ENCODE results near the gene SLC12A7. TPM values are rescaled to one million over a fixed set of nuclear protein-coding genes. Genes with fewer than 3 reads are reported as not detected.
"Not testable (repeated sequence)": the region's sequence is repeated elsewhere in the genome, so short reads cannot be mapped to it uniquely, and the experiment has no call there.

Gene SLC12A7
- total RNA-seq, 1 experiment from 2014 or later = 6.3 TPM

DNA sequence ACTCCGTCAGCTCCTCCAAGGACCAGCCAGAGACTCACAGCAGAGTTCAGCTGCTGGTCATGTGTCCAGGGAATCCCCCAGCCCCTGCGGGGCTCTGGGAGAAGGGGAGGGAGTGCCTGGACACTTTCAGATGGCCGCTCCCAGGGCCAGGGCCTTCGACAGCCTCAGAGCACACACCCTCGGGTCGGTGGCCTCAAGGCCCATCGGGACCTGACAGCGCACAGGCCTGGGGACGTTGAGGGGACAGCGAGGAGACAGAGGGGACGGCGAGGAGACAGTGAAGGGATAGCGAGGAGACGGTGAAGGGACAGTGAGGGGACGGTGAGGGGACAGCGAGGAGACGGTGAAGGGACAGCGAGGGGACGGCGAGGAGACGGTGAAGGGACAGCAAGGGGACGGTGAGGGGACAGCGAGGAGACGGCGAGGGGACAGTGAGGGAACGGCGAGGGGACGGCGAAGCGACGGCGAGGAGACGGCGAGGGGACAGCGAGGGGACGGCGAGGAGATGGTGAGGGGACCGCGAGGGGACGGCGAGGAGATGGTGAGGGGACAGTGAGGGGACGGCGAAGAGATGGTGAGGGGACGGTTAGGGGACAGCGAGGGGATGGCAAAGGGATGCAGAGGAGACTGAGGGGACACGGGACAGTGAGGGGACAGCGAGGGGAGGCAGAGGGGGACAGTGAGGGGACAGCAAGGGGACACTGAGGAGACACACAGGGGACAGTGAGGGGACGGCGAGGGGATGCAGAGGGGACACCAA is 47.3 kb downstream of the SLC12A7 start:
- no peak overlapping the region for H3K27ac Mint-ChIP-seq (ENCODE audit: low read depth, unreplicated experiment)
- no peaks in the 10 kb centered on the region for H3K4me1 Mint-ChIP-seq (ENCODE audit: insufficient read depth, unreplicated experiment)
- ChIA-PET CTCF (no interaction called here), POLR2A (no interaction called here)
- TF ChIP-seq, protein P1, sequence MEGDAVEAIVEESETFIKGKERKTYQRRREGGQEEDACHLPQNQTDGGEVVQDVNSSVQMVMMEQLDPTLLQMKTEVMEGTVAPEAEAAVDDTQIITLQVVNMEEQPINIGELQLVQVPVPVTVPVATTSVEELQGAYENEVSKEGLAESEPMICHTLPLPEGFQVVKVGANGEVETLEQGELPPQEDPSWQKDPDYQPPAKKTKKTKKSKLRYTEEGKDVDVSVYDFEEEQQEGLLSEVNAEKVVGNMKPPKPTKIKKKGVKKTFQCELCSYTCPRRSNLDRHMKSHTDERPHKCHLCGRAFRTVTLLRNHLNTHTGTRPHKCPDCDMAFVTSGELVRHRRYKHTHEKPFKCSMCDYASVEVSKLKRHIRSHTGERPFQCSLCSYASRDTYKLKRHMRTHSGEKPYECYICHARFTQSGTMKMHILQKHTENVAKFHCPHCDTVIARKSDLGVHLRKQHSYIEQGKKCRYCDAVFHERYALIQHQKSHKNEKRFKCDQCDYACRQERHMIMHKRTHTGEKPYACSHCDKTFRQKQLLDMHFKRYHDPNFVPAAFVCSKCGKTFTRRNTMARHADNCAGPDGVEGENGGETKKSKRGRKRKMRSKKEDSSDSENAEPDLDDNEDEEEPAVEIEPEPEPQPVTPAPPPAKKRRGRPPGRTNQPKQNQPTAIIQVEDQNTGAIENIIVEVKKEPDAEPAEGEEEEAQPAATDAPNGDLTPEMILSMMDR (IDR thresholded peaks at IDR 0.05; ENCODE audit: unreplicated experiment) = no peak
- DNase-seq (ENCODE audit: unreplicated experiment) = no peak
- no TSS peak for BruUV-seq (replicated peaks)
- no peaks in the 10 kb centered on the region for H3K36me3 Mint-ChIP-seq (ENCODE audit: insufficient read depth, unreplicated experiment)
- no peaks in the 10 kb centered on the region for H3K9me3 Mint-ChIP-seq (ENCODE audit: unreplicated experiment)
- H3K4me3 Mint-ChIP-seq (ENCODE audit: unreplicated experiment) = no peak overlapping the region
- intact Hi-C loops (cut with micrococcal nuclease) = no loop called here
- no peaks in the 10 kb centered on the region for H3K27me3 Mint-ChIP-seq (ENCODE audit: insufficient read depth, unreplicated experiment)

DNA sequence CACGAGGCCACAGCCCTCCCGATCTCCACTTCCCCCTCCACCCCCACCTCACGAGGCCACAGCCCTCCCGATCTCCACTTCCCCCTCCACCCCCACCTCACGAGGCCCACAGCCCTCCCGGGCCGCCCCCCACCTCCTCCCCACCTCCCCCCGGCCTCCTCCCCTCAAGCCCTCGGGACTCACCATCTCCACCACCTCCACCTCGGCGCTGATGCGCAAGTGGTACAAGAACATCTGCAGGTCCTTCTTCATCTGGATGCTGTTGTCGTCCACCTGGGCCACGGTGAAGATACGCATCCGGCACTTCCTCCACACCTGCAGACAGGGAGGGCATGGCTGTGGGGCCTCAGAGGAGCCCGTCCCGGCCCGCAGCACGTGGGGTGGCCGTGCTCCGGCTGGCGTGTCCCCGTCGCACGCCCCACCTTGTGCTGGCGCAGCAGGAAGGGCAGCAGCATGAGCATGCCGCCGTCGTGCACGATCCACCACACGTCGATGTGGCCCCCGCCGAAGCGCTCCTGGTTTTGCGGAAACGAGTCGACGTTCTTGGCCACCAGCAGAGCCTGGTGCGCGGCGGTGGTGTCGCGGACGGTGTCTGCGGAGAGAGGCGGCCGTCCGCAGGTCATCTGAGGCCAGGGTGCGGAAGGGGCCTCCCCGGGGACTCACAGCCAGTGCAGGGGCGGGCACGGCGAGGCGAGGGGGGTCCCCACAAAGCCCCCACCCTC is 48.0 kb downstream of the SLC12A7 start:
- intact Hi-C loops (cut with micrococcal nuclease) = no loop called here
- no TSS peak for BruUV-seq (replicated peaks)
- Mint-ChIP-seq H3K4me1 (ENCODE audit: insufficient read depth, unreplicated experiment) (no peaks in the 10 kb centered on the region), H3K27ac (ENCODE audit: low read depth, unreplicated experiment) (no peak overlapping the region), H3K4me3 (ENCODE audit: unreplicated experiment) (no peak overlapping the region), H3K36me3 (ENCODE audit: insufficient read depth, unreplicated experiment) (no peaks in the 10 kb centered on the region), H3K27me3 (ENCODE audit: insufficient read depth, unreplicated experiment) (no peaks in the 10 kb centered on the region), H3K9me3 (ENCODE audit: unreplicated experiment) (no peaks in the 10 kb centered on the region)
- CTCF ChIA-PET = no interaction called here
- no peak for DNase-seq (ENCODE audit: unreplicated experiment)
- POLR2A ChIA-PET = no interaction called here
- TF ChIP-seq, protein P1 (IDR thresholded peaks at IDR 0.05; ENCODE audit: unreplicated experiment) = no peak

DNA sequence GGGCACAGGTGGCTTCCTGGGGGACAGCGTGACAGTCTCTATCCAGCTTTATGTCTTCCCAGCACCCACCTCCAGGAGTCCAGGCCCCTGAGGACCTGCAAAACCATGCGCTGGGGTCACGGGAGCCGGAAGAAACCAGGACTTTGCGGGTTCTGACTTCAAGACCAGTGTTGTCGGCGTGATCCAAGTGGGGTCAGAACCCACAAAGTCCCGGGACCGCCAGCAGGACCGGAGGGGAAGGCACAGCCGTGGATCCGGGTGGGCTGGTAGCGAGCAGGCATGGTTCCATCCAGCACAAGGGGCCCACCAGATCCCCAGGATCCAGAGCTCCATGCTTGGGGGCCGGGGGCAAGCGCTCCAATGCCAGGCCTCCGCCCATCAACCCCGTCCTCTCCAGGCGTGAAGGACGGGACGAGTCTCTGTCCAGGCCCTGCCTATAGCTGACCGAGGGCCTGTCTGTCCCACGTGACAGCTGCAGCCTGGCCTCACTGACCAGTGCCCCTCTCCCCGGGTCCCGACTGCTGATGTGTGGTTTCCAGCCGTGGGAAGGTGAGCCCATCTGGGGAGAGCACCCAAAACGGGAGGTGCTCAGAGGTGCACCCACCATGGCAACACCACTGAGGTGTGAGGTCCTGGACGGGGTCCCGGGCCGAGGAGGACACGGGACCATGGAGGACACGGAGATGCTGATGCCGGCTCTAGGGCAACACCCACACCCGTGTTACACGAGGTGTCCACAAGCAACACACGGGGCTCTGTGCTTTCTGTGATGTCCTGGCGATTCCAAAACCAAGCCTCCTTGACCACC is 48.9 kb downstream of the SLC12A7 start:
- TF ChIP-seq, protein P1 (IDR thresholded peaks at IDR 0.05; ENCODE audit: unreplicated experiment) = no peak
- DNase-seq (ENCODE audit: unreplicated experiment) = no peak
- Mint-ChIP-seq H3K27me3 (ENCODE audit: insufficient read depth, unreplicated experiment) (no peaks in the 10 kb centered on the region), H3K27ac (ENCODE audit: low read depth, unreplicated experiment) (no peak overlapping the region), H3K9me3 (ENCODE audit: unreplicated experiment) (no peaks in the 10 kb centered on the region), H3K4me1 (ENCODE audit: insufficient read depth, unreplicated experiment) (no peaks in the 10 kb centered on the region), H3K4me3 (ENCODE audit: unreplicated experiment) (no peak overlapping the region), H3K36me3 (ENCODE audit: insufficient read depth, unreplicated experiment) (no peaks in the 10 kb centered on the region)
- BruUV-seq (replicated peaks) = no TSS peak
- intact Hi-C loops (cut with micrococcal nuclease) = no loop called here
- POLR2A ChIA-PET = interaction anchor here (0.7 kb wide), 1 partner anchor 168 kb away, joined by 3 read pairs; no protein-coding TSS in a partner anchor
- CTCF ChIA-PET = no interaction called here

DNA sequence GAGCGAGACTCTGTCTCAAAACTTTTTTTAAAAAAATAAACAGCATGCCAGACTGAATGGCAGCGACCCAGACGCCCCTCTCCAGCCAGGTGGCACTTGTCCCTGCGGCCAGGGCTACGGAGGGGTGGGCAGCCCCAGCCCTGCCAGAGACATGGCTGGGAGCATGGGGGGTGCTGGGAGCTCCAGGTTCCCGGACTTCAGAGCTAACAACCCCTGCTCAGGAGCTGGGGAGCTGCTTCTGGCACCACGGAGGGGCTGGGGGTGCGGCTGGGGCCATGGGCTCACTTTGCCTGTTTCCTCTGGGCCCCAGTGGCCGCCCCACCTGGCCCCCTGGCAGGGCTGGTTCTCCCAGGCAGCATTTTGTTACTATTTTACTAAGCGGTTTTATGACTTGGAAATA is 49.9 kb downstream of the SLC12A7 start:
- H3K4me3 Mint-ChIP-seq (ENCODE audit: unreplicated experiment) = no peak overlapping the region
- no peaks in the 10 kb centered on the region for H3K9me3 Mint-ChIP-seq (ENCODE audit: unreplicated experiment)
- TF ChIP-seq, protein P1 (IDR thresholded peaks at IDR 0.05; ENCODE audit: unreplicated experiment) = no peak
- no peak overlapping the region for H3K27ac Mint-ChIP-seq (ENCODE audit: low read depth, unreplicated experiment)
- H3K36me3 Mint-ChIP-seq (ENCODE audit: insufficient read depth, unreplicated experiment) = no peaks in the 10 kb centered on the region
- intact Hi-C loops (cut with micrococcal nuclease) = no loop called here
- BruUV-seq (replicated peaks) = no TSS peak
- H3K4me1 Mint-ChIP-seq (ENCODE audit: insufficient read depth, unreplicated experiment) = no peaks in the 10 kb centered on the region
- H3K27me3 Mint-ChIP-seq (ENCODE audit: insufficient read depth, unreplicated experiment) = no peaks in the 10 kb centered on the region
- DNase-seq (ENCODE audit: unreplicated experiment) = no peak
- ChIA-PET POLR2A (no interaction called here), CTCF (no interaction called here)

DNA sequence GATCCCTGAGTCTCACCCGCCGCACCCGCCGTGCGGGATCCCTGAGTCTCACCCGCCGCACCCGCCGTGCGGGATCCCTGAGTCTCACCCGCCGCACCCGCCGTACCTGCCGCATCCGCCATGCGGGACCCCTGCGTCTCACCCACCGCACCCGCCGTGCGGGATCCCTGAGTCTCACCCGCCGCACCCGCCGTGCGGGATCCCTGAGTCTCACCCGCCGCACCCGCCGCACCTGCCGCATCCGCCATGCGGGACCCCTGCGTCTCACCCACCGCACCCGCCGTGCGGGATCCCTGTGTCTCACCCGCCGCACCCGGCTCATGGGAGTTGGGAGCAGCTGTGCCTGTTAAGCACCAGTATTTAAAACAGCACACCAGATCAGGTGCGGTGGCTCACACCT is 50.6 kb downstream of the SLC12A7 start:
- DNase-seq (ENCODE audit: unreplicated experiment); intact Hi-C loops (cut with micrococcal nuclease); H3K9me3 Mint-ChIP-seq (ENCODE audit: unreplicated experiment); H3K4me1 Mint-ChIP-seq (ENCODE audit: insufficient read depth, unreplicated experiment); POLR2A ChIA-PET; BruUV-seq (replicated peaks); H3K36me3 Mint-ChIP-seq (ENCODE audit: insufficient read depth, unreplicated experiment); H3K27me3 Mint-ChIP-seq (ENCODE audit: insufficient read depth, unreplicated experiment); H3K4me3 Mint-ChIP-seq (ENCODE audit: unreplicated experiment); CTCF ChIA-PET; H3K27ac Mint-ChIP-seq (ENCODE audit: low read depth, unreplicated experiment): not testable (repeated sequence)

Measured in MCF 10A (cell line).